ENCODE measurements around the gene CCDC185.
"Not testable (repeated sequence)": the region's sequence is repeated elsewhere in the genome, so short reads cannot be mapped to it uniquely, and the experiment has no call there.

The CCDC185 gene

GRCh38 chr1:223394706-223395105 is 1.5 kb downstream of the CCDC185 start:
- DNase-seq (ENCODE audit: low read depth in 2 of 2): no peak

GRCh38 chr1:223399393-223399792 is 6.2 kb downstream of the CCDC185 start:
- DNase-seq (ENCODE audit: low read depth in 2 of 2): not testable (repeated sequence)

DNA sequence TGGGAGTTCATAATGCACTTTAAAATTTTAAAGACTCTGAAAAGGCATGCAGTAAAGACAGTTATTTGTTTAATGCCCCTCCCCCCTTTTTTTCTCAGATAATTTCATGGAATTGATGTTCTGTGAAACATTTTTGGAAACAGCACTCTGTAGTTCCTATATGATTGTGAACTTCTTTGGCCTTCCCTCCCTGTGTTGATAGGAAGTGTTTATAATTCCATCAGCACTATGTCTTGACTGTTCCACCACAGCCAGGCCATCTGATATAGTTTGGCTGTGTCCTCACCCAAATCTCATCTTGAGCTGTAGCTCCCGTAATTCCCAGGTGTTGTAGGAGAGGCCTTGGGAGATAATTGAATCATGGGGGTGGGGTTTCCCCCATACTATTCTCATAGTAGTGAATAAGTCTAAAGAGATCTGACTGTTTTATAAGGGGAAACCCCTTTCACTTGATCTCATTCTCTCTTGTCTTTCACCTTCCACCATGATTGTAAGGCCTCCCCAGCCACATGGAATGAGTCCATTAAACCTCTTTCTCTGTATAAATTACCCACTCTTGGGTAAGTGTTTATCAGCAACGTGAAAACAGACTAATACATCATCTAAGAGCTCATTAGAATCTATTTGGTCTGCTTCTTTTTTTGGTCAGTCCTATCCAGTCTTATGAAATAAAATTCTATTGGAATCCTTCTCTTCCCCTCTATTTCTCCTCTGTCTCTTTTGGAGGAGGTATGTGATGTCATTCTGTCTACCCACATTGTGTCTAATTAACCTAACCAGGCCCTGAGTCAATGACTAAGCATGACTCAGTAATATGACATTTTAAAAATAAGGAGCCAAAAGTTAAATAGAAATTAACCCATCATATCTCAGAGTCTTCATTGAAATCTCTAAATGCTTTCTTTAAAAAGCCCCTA is 8.9 kb downstream of the CCDC185 start:
- DNase-seq (ENCODE audit: low read depth in 2 of 2): no peak

GRCh38 chr1:223402790-223403142 is 9.6 kb downstream of the CCDC185 start:
- DNase-seq (ENCODE audit: low read depth in 2 of 2): no peak

- no peak for DNase-seq (ENCODE audit: low read depth in 2 of 2)
These were observed 10.1 kb downstream of the CCDC185 start for GRCh38 chr1:223403184-223403815.

DNA sequence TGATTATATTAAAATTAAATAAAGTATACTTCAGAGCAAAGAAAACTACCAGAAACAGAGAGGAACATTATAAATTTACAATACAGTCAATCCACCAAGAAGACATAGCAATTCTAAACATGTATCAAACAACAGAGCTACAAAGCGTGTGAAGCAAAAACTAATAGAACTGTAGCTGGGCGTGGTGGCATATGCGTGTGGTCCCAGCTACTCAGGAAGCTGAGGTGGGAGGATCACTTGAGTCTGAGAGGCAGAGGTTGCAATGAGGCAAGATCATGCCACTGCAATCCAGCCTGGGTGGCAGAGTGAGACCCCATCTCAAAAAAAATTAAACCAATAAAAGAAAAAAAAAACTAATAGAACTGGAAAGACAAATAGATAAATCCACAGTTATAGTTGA is 12.3 kb downstream of the CCDC185 start:
- DNase-seq (ENCODE audit: low read depth in 2 of 2): no peak

DNA sequence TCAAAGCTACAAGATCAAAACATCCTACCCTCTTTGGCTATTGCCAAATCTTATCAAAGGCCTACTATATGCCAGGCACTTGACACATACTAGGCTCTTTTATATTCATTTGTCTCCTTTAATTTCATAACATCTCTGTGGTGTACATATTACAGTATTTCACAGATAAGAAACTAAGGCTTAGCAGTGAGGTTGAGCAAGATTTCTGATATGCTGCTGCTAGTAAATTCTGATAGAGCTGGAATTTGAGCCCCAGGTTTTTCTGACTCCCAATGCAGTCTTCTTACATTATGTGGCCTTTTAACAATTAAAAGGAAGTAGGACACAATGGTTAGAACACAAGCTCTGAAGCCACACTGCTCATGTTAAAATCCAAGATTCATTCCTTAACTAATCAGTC is 16.8 kb downstream of the CCDC185 start:
- no peak for DNase-seq (ENCODE audit: low read depth in 2 of 2)

- DNase-seq (ENCODE audit: low read depth in 2 of 2): no peak
These were observed 18.1 kb downstream of the CCDC185 start for GRCh38 chr1:223411309-223411708.

DNA sequence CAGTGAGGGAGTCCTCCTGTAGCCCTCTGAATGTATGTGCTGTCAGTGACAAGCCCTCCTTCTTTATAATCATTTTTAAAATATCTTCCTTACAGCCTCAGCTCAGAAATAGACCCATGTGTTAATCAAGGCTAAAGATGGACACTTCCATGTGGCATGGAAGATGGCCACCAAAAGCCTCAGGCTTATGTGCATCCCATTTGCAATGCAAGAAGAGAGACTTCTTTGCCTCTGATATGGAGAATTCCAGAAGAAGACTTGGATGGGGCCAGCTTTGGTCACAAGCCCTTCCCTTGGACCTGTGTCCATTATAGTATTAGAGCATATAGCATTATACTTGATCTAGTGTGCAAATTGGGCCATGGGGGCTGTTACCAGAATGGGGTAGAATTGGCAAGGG is 18.5 kb downstream of the CCDC185 start:
- DNase-seq (ENCODE audit: low read depth in 2 of 2): no peak

DNA sequence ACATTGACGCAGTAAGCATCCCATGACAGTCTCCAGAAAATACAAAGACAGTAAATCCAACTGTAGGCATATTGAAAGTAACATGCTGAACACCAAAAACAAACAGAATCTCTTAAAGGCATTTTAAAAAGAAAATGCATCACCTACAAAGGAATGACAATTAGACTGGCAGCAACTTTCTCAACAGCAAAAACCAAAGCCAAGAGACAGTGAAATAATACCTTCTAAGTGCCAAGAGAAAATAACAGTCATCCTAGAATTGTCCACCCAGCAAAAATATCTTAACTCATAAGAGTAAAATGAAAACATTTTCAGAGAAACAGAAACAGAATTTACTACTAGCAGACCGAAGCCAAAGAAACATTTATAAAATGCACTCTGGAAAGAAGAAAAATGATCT is 20.0 kb downstream of the CCDC185 start:
- no peak for DNase-seq (ENCODE audit: low read depth in 2 of 2)

DNA sequence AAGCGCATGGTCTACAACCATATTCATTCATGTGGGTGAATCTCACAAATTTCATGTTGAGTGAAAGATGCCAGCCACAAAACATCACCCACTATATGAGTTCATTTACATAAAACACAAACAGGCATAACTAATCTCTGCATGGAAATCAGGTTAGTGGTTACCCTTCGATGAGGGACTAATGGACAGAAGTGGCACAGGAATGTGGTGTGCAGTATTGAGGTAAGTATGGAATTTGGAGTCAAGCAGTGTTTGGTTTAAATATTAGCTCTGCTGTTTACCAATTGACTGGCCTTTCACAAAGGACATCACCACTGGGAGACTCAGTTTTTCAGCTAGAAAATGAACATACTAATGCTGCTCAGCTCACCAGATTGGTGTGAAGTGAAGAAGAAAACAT is 24.2 kb downstream of the CCDC185 start:
- no peak for DNase-seq (ENCODE audit: low read depth in 2 of 2)

DNA sequence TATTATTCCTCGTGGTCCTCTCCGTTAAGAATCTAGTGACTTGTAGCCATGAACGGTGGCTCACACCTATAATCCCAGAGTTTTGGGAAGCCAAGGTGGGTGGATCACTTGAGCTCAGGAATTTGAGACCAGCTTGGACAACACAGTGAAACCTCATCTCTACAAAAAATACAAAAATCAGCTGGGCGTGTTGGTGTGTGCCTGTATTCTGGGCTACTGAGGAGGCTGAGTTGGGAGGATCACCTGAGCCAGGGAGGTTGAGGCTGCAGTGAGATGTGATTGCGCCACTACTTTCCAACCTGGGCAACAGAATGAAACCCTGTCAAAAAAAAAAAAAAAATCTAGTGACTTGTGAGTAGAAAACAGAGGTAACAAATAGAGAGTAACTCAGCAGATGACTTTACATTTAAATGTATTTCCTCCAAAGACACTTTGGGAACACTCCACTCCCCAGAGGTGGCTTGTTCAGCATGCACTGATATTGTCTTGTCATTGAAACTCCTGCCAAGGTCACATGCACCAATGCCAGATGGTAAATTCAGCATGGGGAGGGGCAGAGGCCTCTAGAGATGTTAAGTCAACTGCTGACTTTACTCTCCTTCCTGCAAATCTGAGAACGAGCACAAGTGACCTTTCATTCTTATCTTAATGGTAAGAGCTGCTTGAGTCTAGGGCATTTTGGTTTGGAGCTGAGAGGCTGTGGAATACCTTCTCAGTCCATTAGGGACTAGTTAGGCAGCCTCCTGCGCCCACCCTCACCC is 24.9 kb downstream of the CCDC185 start:
- no peak for DNase-seq (ENCODE audit: low read depth in 2 of 2)

DNA sequence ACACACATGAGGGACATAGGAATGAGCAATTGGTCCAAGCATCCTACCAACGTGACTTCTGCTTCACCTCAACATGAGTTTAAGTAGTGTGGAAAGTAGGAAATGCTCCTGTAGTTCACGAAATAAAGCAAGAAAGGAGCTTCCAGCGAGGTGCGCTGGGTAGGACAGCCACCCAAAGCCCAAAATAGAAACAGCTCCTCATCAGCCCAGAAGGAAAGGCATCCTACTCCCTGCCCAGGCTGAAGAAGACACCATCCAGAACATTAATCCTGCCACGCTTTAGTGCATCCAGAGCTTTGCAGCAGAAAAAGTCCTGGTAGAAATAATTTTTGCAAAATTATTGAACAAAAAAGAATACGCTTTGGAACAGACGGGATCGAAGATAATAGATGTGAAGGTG is 25.9 kb downstream of the CCDC185 start:
- no peak for DNase-seq (ENCODE audit: low read depth in 2 of 2)

- no peak for DNase-seq (ENCODE audit: low read depth in 2 of 2)
These were observed 26.3 kb downstream of the CCDC185 start for GRCh38 chr1:223419561-223419960.

GRCh38 chr1:223421025-223421424 is 27.8 kb downstream of the CCDC185 start:
- DNase-seq (ENCODE audit: low read depth in 2 of 2): no peak

- DNase-seq (ENCODE audit: low read depth in 2 of 2): no peak
These were observed 28.5 kb downstream of the CCDC185 start for GRCh38 chr1:223421676-223422075.

DNA sequence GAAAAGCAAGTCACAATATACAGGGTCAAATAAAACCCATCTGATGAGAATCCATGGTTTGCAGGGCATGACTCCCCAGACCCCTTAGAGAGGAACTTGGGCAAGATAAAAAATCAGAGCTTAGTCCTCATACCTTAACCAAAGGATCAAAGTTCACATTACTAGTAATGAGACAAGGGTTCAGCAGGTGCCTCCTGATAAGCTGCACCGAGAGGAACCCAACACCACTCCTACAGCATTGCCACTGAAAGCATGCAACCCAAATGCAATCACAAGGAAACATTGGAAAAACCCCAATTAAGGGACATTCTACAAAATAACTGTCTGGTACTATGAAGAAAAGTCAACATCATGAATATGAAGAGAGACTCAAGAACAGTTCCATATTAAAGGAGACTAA is 29.7 kb downstream of the CCDC185 start:
- no peak for DNase-seq (ENCODE audit: low read depth in 2 of 2)

DNA sequence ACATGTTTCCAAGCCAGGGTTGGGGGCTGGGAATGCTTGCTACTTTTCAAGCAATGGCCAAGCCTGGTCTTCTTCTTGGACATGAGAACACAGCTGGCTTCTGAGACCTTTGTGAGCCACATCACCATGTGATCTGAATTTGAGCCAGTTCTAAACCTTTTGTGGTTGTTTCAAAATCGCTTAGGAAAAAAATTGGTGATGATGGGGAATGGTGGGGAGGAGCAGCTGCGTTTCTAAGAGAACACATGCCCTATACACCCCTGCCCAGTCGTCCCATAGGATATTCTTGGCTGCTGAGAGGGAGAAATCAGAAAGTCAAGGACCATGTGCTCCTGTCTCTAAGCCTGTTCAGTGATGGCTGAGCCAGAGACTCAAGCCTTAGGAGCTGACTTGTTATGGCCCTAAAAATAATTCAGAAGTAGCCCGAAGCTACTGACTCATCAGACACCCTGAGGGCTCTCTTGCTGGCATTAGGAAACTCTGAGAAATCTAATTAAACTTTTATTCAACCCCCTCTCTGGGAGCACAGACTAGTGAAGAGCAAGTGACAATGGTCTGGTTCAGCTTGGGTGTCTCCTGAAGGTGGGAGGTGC is 30.5 kb downstream of the CCDC185 start:
- DNase-seq (ENCODE audit: low read depth in 2 of 2): no peak

DNA sequence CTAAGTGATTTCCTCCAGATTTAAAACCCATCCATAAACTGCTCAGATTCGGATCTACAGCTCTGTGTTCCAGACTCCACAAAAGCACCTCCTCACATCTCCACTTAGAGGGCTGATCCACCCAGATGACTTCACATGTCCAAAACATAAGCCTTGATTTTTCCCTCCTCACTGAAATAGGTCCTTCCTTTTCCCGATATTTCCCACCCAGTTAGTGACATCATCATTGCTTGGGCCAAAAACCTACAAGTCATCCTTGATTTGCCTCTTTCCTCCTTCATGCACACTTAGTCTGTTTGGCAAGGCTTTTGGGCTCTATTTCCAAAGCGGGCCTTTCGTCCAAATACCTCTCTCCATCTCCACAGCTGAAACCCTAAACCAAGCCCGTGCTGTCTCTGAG is 32.3 kb downstream of the CCDC185 start:
- no peak for DNase-seq (ENCODE audit: low read depth in 2 of 2)

DNA sequence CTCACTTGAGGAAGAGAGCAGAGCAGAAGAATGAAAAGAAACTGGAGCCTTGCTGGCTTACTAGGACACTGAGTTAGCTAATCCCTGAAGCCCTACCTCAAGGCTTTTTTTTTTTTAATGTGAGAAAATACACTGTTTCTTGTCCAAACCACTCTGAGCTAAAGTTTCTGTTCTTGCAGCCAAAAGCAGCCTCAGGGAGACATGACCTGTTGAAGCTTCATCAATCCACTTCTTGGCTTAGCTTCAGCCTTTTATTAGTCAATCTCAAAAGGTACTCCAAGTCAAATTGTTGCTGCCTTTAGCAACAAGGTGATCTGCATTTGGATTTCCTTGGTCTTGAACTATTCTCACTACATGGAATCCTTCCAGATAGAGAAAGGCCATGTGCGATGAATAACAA is 33.7 kb downstream of the CCDC185 start:
- no peak for DNase-seq (ENCODE audit: low read depth in 2 of 2)

DNA sequence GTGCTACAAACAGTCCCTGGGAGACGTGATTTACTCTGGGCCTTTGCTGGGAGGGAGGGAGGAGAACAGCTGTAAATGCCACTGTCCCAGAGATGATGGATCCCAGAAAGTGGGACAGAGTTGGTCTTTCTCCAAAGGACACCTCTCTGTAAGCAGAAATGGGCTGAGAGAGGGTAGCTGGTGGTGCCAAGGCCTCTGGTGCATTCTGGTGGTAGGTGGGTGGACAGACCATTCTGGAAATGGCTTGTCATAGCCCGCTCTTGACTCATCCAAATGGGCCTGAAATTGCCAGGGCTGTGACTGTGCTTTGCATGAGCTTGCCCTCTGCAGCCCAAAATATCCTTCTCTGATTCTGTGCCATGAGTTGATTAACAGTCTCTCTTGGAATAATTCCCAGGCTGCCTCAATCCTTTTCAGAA is 36.1 kb downstream of the CCDC185 start:
- DNase-seq (ENCODE audit: low read depth in 2 of 2): no peak

GRCh38 chr1:223429821-223430220 is 36.6 kb downstream of the CCDC185 start:
- DNase-seq (ENCODE audit: low read depth in 2 of 2): no peak

Data from stimulated activated CD8-positive, alpha-beta memory T cell treated with anti-CD3 and anti-CD28 coated beads, Interleukin-7, amount 100 ng/mL, for 1 hour (primary cell).